ENCODE results near the gene FGFR2. TPM values are rescaled to one million over a fixed set of nuclear protein-coding genes. Genes with fewer than 3 reads are reported as not detected.

The FGFR2 gene
- polyA plus RNA-seq, 1 of the 3 experiments (the other 2 are of a cell fraction): 0.02 TPM

GRCh38 chr10:121594623-121595350 is 3.5 kb downstream of the FGFR2 start:
- WGBS (ENCODE audit: low lambda C conversion rate): 75% methylated on average over 5 of the region's 5 CpGs
- Histone ChIP-seq H2AFZ (ENCODE audit: low read depth) (no peak overlapping the region), H3F3A (replicated peaks; ENCODE audit: insufficient read depth) (peaks cover 6% of the 10 kb centered on the region), H3K9me2 (no peaks in the 10 kb centered on the region), H3K4me1 (ENCODE audit: control insufficient read depth in 1 of 2, insufficient read depth in 2 of 2, low read depth in 1 of 2, low read length in 1 of 2) (peaks cover 0 to 14% of the 10 kb centered on the region in 2 experiments; a peak in 1 of 4 replicates), H3K79me2 (ENCODE audit: insufficient read depth) (no peaks in the 10 kb centered on the region), H3K4me2 (no peak overlapping the region), H3K9me3 (no peaks in the 10 kb centered on the region), H3K27ac (ENCODE audit: low read depth in 2 of 2, low read length in 1 of 2) (no peak overlapping the region), H3K9ac (no peak overlapping the region), H3K36me3 (replicated peaks in 1 of 2; ENCODE audit: control insufficient read depth in 1 of 2, insufficient read depth in 2 of 2, low read length in 1 of 2) (no peaks in the 10 kb centered on the region), H4K20me1 (ENCODE audit: insufficient read depth) (no peaks in the 10 kb centered on the region), H3K27me3 (ENCODE audit: insufficient read depth) (peaks cover 18% of the 10 kb centered on the region), H3K4me3 (ENCODE audit: low read depth in 2 of 2, low read length in 1 of 2) (no peak overlapping the region)
- CTCF ChIA-PET: interaction anchor here (5.1 kb wide), 1 partner anchor 14 kb away, joined by 39 read pairs; no protein-coding TSS in a partner anchor
- TF ChIP-seq SIN3A (IDR thresholded peaks at IDR 0.05; ENCODE audit: borderline replicate concordance, low read depth, low read length) (no peak), NRF1 (IDR thresholded peaks at IDR 0.05; ENCODE audit: low read depth, low read length) (no peak), USF2 (IDR thresholded peaks at IDR 0.05; ENCODE audit: borderline replicate concordance, low read depth, low read length) (no peak), TEAD4 (IDR thresholded peaks at IDR 0.05; ENCODE audit: borderline replicate concordance, insufficient read depth) (no peak), ZBTB33 (IDR thresholded peaks at IDR 0.05; ENCODE audit: borderline replicate concordance, low read depth) (no peak), SMC3 (IDR thresholded peaks at IDR 0.05; ENCODE audit: low read depth, low read length) (no peak)
- DNase-seq: no peak
- POLR2A ChIA-PET: no interaction called here

GRCh38 chr10:121594076-121594475 is 4.2 kb downstream of the FGFR2 start:
- TF ChIP-seq TCF12 (IDR thresholded peaks at IDR 0.05) (no peak), MEF2A (IDR thresholded peaks at IDR 0.05; ENCODE audit: borderline replicate concordance, low read depth) (no peak), TAF1 (IDR thresholded peaks at IDR 0.05; ENCODE audit: borderline replicate concordance, low read depth, low read length) (no peak), MXI1 (IDR thresholded peaks at IDR 0.05; ENCODE audit: low read depth, low read length) (no peak), FOXJ3 (CRISPR knock-in tag; IDR thresholded peaks at IDR 0.05) (no peak), IRF3 (IDR thresholded peaks at IDR 0.05; ENCODE audit: low read depth, low read length) (no peak), SIN3A (IDR thresholded peaks at IDR 0.05; ENCODE audit: borderline replicate concordance, low read depth, low read length) (no peak), USF2 (IDR thresholded peaks at IDR 0.05; ENCODE audit: borderline replicate concordance, low read depth, low read length) (no peak), RFX5 (IDR thresholded peaks at IDR 0.05; ENCODE audit: low read length) (no peak), MAX (IDR thresholded peaks at IDR 0.05; ENCODE audit: low read depth) (no peak), GATA2 (CRISPR knock-in tag; IDR thresholded peaks at IDR 0.05) (no peak)
- Histone ChIP-seq H3K4me3 (ENCODE audit: low read depth in 2 of 2, low read length in 1 of 2) (no peak overlapping the region), H4K20me1 (ENCODE audit: insufficient read depth) (no peaks in the 10 kb centered on the region), H3K9ac (no peak overlapping the region), H3K4me1 (ENCODE audit: control insufficient read depth in 1 of 2, insufficient read depth in 2 of 2, low read depth in 1 of 2, low read length in 1 of 2) (peaks cover 0 to 14% of the 10 kb centered on the region in 2 experiments; a peak in 1 of 4 replicates), H3K79me2 (ENCODE audit: insufficient read depth) (no peaks in the 10 kb centered on the region), H3K27ac (ENCODE audit: low read depth in 2 of 2, low read length in 1 of 2) (no peak overlapping the region), H3K27me3 (ENCODE audit: insufficient read depth) (peaks cover 18% of the 10 kb centered on the region), H3K9me3 (no peaks in the 10 kb centered on the region), H3K9me2 (no peaks in the 10 kb centered on the region), H2AFZ (ENCODE audit: low read depth) (no peak overlapping the region), H3K36me3 (replicated peaks in 1 of 2; ENCODE audit: control insufficient read depth in 1 of 2, insufficient read depth in 2 of 2, low read length in 1 of 2) (no peaks in the 10 kb centered on the region), H3K4me2 (no peak overlapping the region), H3F3A (replicated peaks; ENCODE audit: insufficient read depth) (peaks cover 5% of the 10 kb centered on the region)
- ChIA-PET POLR2A (no interaction called here), CTCF (interaction anchor here (1.9 to 5.1 kb wide), 2 partner anchors 14 to 651 kb away, joined by 5 to 39 read pairs; no protein-coding TSS in a partner anchor)
- WGBS (ENCODE audit: low lambda C conversion rate): 50% methylated on average over 8 of the region's 8 CpGs
- no peak for DNase-seq

Measured in SK-N-SH (cell line).